BJ (cell line): ENCODE data around the gene CCM2. TPM values are rescaled to one million over a fixed set of nuclear protein-coding genes. Genes with fewer than 3 reads are reported as not detected.

Source experiments
- CTCF ChIA-PET: fragments of 350-600 bp; formaldehyde crosslinking; extraction: SDS; loops from one replicate; lab custom pipeline; 2021; ENCODE audit warnings: antibody characterized with exemption, inconsistent platforms; lab: Yijun Ruan, JAX
- POLR2A ChIA-PET: fragments of 300-600 bp; sonication (Branson Sonifier 250); formaldehyde crosslinking; extraction: SDS; loops from one replicate; lab custom pipeline; 2021; ENCODE audit warnings: antibody characterized with exemption; lab: Charles Lee
- DNase-seq: peaks from one replicate; pipeline ENCODE4 v3.0.0-alpha.2; 2011; ENCODE audit warnings: low read depth
- H3K27me3 ChIP-seq: 2 replicates; pipeline ENCODE4 v1.6.0; 2011; ENCODE audit warnings: low read length; ENCODE audit not compliant: control insufficient read depth, insufficient read depth
- H3K36me3 ChIP-seq: 2 replicates; pipeline ENCODE4 v1.5.1; 2011; ENCODE audit warnings: low read length; ENCODE audit not compliant: control insufficient read depth, insufficient read depth
- H3K4me3 ChIP-seq: 2 replicates; pipeline ENCODE4 v1.5.1; 2011; ENCODE audit warnings: low read depth, mild to moderate bottlenecking, control low read depth, low read length
- CTCF ChIP-seq: IDR thresholded peaks from 2 replicates; pipeline ENCODE4 v1.5.1; 2011; ENCODE audit warnings: low read depth, mild to moderate bottlenecking, control low read depth, inconsistent platforms, low read length, moderate library complexity; ENCODE audit not compliant: insufficient read depth
- polyA plus RNA-seq: library from polyadenylated mRNA; depleted of rRNA; stranded (reverse); fragments of >200 nt; gene quantifications from 2 replicates; pipeline ENCODE4 v1.2.3, GENCODE V29; 2011

The CCM2 gene
- polyA plus RNA-seq, 1 experiment = 48.2 TPM

- peaks cover 14% of the 10 kb centered on the region for H3K36me3 ChIP-seq
- no peak for DNase-seq
- ChIA-PET POLR2A (no interaction called here), CTCF (interaction anchor here (0.6 to 3.5 kb wide), 2 partner anchors 9 to 19 kb away, joined by 3 to 22 read pairs; no protein-coding TSS in a partner anchor)
- H3K27me3 ChIP-seq = no peaks in the 10 kb centered on the region
- H3K4me3 ChIP-seq = no peak overlapping the region
- TF ChIP-seq CTCF = no peak
Observed at GRCh38 chr7:44982535-44982923, 17.5 kb upstream of the CCM2 start.

- Histone ChIP-seq H3K4me3 (no peak overlapping the region), H3K27me3 (no peaks in the 10 kb centered on the region), H3K36me3 (peaks cover 14% of the 10 kb centered on the region)
- POLR2A ChIA-PET = no interaction called here
- no peak for TF ChIP-seq CTCF
- CTCF ChIA-PET = interaction anchor here (0.6 to 3.5 kb wide), 2 partner anchors 10 to 19 kb away, joined by 3 to 22 read pairs; no protein-coding TSS in a partner anchor
- DNase-seq = no peak
Observed at GRCh38 chr7:44982970-44983369, 17.0 kb upstream of the CCM2 start.

GRCh38 chr7:44983742-44984477, 16.1 kb upstream of the CCM2 start:
- ChIA-PET CTCF (interaction anchor here (0.6 to 3.5 kb wide), 3 partner anchors 11 to 61 kb away, joined by 3 to 22 read pairs (median 3); no protein-coding TSS in a partner anchor), POLR2A (no interaction called here)
- TF ChIP-seq CTCF = no peak
- Histone ChIP-seq H3K27me3 (no peaks in the 10 kb centered on the region), H3K36me3 (peaks cover 14% of the 10 kb centered on the region), H3K4me3 (no peak overlapping the region)
- no peak for DNase-seq

- Histone ChIP-seq H3K27me3 (no peaks in the 10 kb centered on the region), H3K4me3 (no peak overlapping the region), H3K36me3 (peaks cover 14% of the 10 kb centered on the region)
- TF ChIP-seq CTCF = no peak
- POLR2A ChIA-PET = no interaction called here
- CTCF ChIA-PET = interaction anchor here (0.6 to 3.5 kb wide), 3 partner anchors 11 to 62 kb away, joined by 3 to 22 read pairs (median 3); no protein-coding TSS in a partner anchor
- DNase-seq = no peak
Observed at GRCh38 chr7:44984478-44984758, 15.6 kb upstream of the CCM2 start.

GRCh38 chr7:44985033-44985695, 14.8 kb upstream of the CCM2 start:
- Histone ChIP-seq H3K4me3 (peak overlapping the region; percentile 58), H3K27me3 (no peaks in the 10 kb centered on the region), H3K36me3 (peaks cover 14% of the 10 kb centered on the region)
- no peak for TF ChIP-seq CTCF
- ChIA-PET POLR2A (no interaction called here), CTCF (interaction anchor here (1.4 to 3.5 kb wide), 2 partner anchors 12 kb away, joined by 6 to 22 read pairs; no protein-coding TSS in a partner anchor)
- DNase-seq = no peak
